Transverse colon (tissue), 4 donors: ENCODE data around the gene MISP3. TPM values are rescaled to one million over a fixed set of nuclear protein-coding genes. Genes with fewer than 3 reads are reported as not detected.

Experiments used
- DNase-seq: peaks from one replicate; pipeline ENCODE4 v3.0.0-alpha.2; 2019
- H3K27ac ChIP-seq, 4 donors: fragments of 200-600 bp; sonication (generic); 2 replicates each; pipeline ENCODE4 v1.5.1; 2016 to 2018; ENCODE audit warnings: inconsistent platforms in 4 of 4
- H3K27me3 ChIP-seq: fragments of 200-600 bp; sonication (generic); 2 replicates; pipeline ENCODE4 v1.5.1; 2017; ENCODE audit warnings: inconsistent platforms
- H3K36me3 ChIP-seq, 4 donors: fragments of 200-600 bp; sonication (generic); 2 replicates each; pipeline ENCODE4 v1.5.1; 2017 to 2019; ENCODE audit warnings: inconsistent platforms in 4 of 4
- H3K4me1 ChIP-seq, 4 donors: fragments of 200-600 bp; sonication (generic); 2 replicates each; pipeline ENCODE4 v1.5.1; 2017 to 2020; ENCODE audit warnings: inconsistent platforms in 4 of 4
- H3K4me3 ChIP-seq, 4 donors: fragments of 200-600 bp; sonication (generic); 1 replicate in 1 of 4; 2 replicates in 3 of 4; pipeline versions ENCODE4 v1.5.1 to v1.6.1; 2017 to 2019; ENCODE audit warnings: inconsistent platforms in 4 of 4
- H3K9me3 ChIP-seq, 2 donors: fragments of 200-600 bp; sonication (generic); 2 replicates each; pipeline ENCODE4 v1.5.1; 2017 to 2019; ENCODE audit warnings: inconsistent platforms in 2 of 2
- EP300 ChIP-seq: sonication (generic); formaldehyde crosslinking; IDR thresholded peaks from one replicate; pipeline ENCODE4 v1.6.1; 2017; ENCODE audit warnings: antibody characterized with exemption, low read depth
- POLR2A ChIP-seq: fragments of 450-650 bp; IDR thresholded peaks from one replicate; pipeline ENCODE4 v1.6.1; 2016; ENCODE audit warnings: antibody characterized with exemption, mild to moderate bottlenecking, moderate library complexity
- POLR2AphosphoS5 ChIP-seq, 3 donors: sonication (generic); formaldehyde crosslinking; IDR thresholded peaks; one replicate each; pipeline ENCODE4 v1.6.1; 2016; ENCODE audit warnings: antibody characterized with exemption in 3 of 3
- WGBS, 2 donors: methylation state at CpG; one replicate each; pipeline ENCODE4 v1.1.5; 2018; ENCODE audit warnings: low coverage in 1 of 2; 5-methylcytosine and 5-hydroxymethylcytosine counted together
- in situ Hi-C, 4 donors: fragments of 200-750 bp; cut with MboI; loops; one replicate each; pipeline versions ENCODE4 v1.15.0 to v1.15.1; 2017; ENCODE audit warnings: low sequenced_read_pairs in 3 of 4, low pct_ligation_motif_present in 1 of 4, low pct_unique_long_range_greater_than_20kb in 1 of 4
- intact Hi-C: fragments of 100-400 bp; cut with DNase I; formaldehyde crosslinking; loops from one replicate; pipeline ENCODE4 v1.15.1; 2023; ENCODE audit warnings: low total_unique reads
- total RNA-seq, 4 donors: library from RNA; depleted of rRNA; stranded (reverse); fragments of >200 nt; gene quantifications; one replicate each; pipeline ENCODE4 v1.1.0, GENCODE V29; 2016
- TF ChIP-seq, protein P1 (sequence below), 5 experiments: fragments of 200-600 bp in 3 of 5; fragments of 450-650 bp in 2 of 5; sonication (generic) in 3 of 5; IDR thresholded peaks; 1 replicate in 2 of 5; 2 replicates in 3 of 5; pipeline ENCODE4 v1.5.1; 2016 to 2017; ENCODE audit warnings: antibody characterized with exemption in 5 of 5, inconsistent platforms in 3 of 5, mild to moderate bottlenecking in 2 of 5, moderate library complexity in 1 of 5

The MISP3 gene
- total RNA-seq, 4 donors from 2014 or later = 23.8 to 115 (median 35.8) TPM

DNA sequence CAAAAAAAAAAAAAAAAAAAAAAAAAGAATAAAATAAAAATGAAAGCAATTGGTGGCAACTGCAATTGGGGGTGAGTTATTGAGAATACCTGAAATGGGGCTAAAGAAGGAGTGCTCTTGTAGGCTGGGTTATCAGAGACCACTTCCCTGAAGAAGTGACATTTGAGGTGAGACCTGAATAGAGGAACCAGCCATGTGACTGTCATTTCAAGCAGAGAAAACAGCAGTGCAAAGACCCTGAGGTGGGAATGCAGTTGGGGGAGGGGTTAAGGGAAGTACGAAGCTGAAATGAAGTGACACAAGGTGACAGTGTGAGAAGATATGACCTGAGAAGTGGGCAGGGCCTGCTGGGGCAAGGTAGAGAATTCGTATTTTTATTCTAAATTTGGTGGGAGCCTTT is 6.5 kb upstream of the MISP3 start:
- no peak for DNase-seq
- intact Hi-C loops (no loop called here), in situ Hi-C loops (loop anchor here in 3 of 4 donors (10.0 to 25.0 kb wide), 3 partner anchors 179 to 479 kb away; partner anchors contain the start of gene NANOS3 (in 2 of the 3))
- Histone ChIP-seq H3K4me1 (no peaks in the 10 kb centered on the region), H3K4me3 (no peak overlapping the region), H3K27ac (no peak overlapping the region), H3K9me3 (no peaks in the 10 kb centered on the region), H3K27me3 (peaks cover 18% of the 10 kb centered on the region), H3K36me3 (no peaks in the 10 kb centered on the region)
- TF ChIP-seq POLR2A = no peak
- TF ChIP-seq EP300 = no peak
- TF ChIP-seq POLR2AphosphoS5 (IDR thresholded peaks at IDR 0.05) = no peak
- TF ChIP-seq, protein P1, sequence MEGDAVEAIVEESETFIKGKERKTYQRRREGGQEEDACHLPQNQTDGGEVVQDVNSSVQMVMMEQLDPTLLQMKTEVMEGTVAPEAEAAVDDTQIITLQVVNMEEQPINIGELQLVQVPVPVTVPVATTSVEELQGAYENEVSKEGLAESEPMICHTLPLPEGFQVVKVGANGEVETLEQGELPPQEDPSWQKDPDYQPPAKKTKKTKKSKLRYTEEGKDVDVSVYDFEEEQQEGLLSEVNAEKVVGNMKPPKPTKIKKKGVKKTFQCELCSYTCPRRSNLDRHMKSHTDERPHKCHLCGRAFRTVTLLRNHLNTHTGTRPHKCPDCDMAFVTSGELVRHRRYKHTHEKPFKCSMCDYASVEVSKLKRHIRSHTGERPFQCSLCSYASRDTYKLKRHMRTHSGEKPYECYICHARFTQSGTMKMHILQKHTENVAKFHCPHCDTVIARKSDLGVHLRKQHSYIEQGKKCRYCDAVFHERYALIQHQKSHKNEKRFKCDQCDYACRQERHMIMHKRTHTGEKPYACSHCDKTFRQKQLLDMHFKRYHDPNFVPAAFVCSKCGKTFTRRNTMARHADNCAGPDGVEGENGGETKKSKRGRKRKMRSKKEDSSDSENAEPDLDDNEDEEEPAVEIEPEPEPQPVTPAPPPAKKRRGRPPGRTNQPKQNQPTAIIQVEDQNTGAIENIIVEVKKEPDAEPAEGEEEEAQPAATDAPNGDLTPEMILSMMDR (IDR thresholded peaks at IDR 0.05) = no peak
- 61% methylated on average over 2 of the region's 2 CpGs for WGBS, 2 donors

DNA sequence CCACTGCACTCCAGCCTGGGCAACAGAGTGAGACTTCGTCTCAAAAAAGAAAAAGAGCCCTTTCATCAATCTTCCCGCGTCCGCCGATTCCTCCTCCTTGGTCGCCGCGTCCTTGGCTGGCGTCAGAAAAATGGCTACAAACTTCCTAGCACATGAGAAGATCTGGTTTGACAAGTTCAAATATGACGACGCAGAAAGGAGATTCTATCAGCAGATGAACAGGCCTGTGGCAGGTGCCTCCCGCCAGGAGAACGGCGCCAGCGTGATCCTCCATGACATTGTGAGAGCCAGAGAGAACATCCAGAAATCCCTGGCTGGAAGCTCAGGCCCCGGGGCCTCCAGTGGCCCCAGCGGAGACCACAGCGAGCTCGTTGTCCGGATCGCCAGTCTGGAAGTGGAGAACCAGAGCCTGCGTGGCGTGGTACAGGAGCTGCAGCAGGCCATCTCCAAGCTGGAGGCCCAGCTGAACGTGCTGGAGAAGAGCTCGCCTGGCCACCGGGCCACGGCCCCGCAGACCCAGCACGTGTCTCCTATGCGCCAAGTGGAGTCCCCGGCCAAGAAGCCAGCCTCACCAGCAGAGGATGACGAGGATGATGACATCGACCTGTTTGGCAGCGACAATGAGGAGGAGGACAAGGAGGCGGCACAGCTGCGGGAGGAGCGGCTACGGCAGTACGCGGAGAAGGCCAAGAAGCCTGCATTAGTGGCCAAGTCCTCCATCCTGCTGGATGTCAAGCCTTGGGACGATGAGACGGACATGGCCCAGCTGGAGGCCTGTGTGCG is 2.1 kb upstream of the MISP3 start:
- TF ChIP-seq EP300 (no peak), POLR2AphosphoS5 (IDR thresholded peaks at IDR 0.05) (no peak), POLR2A (no peak)
- TF ChIP-seq, protein P1 (IDR thresholded peaks at IDR 0.05) = no peak
- H3K4me3 ChIP-seq = no peak overlapping the region
- 96 to 98% methylated on average over 13 to 43 of the region's 43 CpGs for WGBS, 2 donors
- H3K27ac ChIP-seq = no peak overlapping the region
- intact Hi-C loops (loop anchor here (5.0 kb wide), 1 partner anchor 67 kb away; the partner anchor contains the start of gene ASF1B), in situ Hi-C loops (loop anchor here in 3 of 4 donors (10.0 to 25.0 kb wide), 3 partner anchors 183 to 483 kb away; partner anchors contain the start of gene NANOS3 (in 3 of the 3))
- no peaks in the 10 kb centered on the region for H3K36me3 ChIP-seq
- peaks cover 9 to 34% (median 25%) of the 10 kb centered on the region in 4 donors for H3K4me1 ChIP-seq
- no peaks in the 10 kb centered on the region for H3K9me3 ChIP-seq
- DNase-seq = no peak
- no peaks in the 10 kb centered on the region for H3K27me3 ChIP-seq

DNA sequence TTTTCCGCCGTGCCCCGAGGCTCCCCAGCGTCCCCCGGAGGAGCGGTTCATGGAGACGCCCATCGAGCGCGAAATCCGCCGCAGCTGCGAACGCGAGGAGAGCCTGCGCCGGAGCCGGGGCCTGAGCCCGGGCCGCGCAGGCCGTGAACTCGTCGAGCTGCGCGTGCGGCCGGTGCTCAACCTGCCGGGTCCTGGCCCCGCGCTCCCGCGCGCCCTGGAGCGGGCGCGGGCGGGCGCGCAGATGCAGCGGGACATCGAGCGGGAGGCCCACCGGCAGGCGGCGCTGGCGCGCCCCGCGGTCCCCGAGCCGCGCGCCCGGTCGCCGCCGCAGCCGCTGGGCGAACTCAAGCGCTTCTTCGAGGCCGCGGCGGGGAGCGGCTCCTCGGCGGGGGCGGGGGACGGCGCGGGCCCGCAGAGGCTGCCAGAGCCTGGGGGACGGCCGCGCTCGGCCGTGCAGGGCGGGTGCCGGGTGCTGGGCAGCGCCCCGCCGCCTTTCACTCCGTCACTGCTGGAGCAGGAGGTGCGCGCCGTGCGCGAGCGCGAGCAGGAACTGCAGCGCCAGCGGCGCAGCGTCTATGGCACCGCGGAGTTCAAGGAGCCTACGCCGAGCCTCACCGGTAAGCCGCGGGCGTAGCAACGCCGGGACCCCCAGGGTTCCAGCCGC is 807 bp downstream of the MISP3 start:
- peak overlapping the region; percentile 95 to 98 (median 97) for H3K27ac ChIP-seq
- WGBS, 2 donors = 1% methylated on average over 72 of the region's 106 CpGs; no CpG with 5 or more reads in 1 of the 2 donors
- H3K27me3 ChIP-seq = no peaks in the 10 kb centered on the region
- H3K9me3 ChIP-seq = no peaks in the 10 kb centered on the region
- peaks cover 11 to 52% (median 31%) of the 10 kb centered on the region in 4 donors for H3K4me1 ChIP-seq
- in situ Hi-C loops = loop anchor here in 3 of 4 donors (10.0 to 25.0 kb wide), 3 partner anchors 186 to 486 kb away; partner anchors contain the start of gene NANOS3 (in 3 of the 3)
- peak overlapping the region; percentile 44 to 84 (median 70) for H3K4me3 ChIP-seq
- TF ChIP-seq EP300 = no peak
- TF ChIP-seq POLR2AphosphoS5 (IDR thresholded peaks at IDR 0.05) = peak in 2 of 3 donors; percentile 41 to 79
- peak; percentile 63 for TF ChIP-seq POLR2A
- TF ChIP-seq, protein P1 (IDR thresholded peaks at IDR 0.05) = peak in 4 of 5 experiments; percentile 2 to 56 (median 26)
- DNase-seq = peak; percentile 80
- intact Hi-C loops = loop anchor here (5.0 kb wide), 1 partner anchor 64 kb away; the partner anchor contains the start of gene ASF1B
- H3K36me3 ChIP-seq = no peaks in the 10 kb centered on the region
